Hepatocyte (in vitro differentiated cells): ENCODE results near the gene PAGE2B.

ENCODE experiments used
- CTCF ChIP-seq: fragments of 200-600 bp; sonication (generic); IDR thresholded peaks from 2 replicates; pipeline ENCODE4 v1.5.1; 2016; ENCODE audit warnings: antibody characterized with exemption, mild to moderate bottlenecking; ENCODE audit not compliant: poor library complexity
- EZH2 ChIP-seq: fragments of 200-600 bp; sonication (generic); IDR thresholded peaks from 2 replicates; pipeline ENCODE4 v1.6.1; 2016; ENCODE audit warnings: antibody characterized with exemption, mild to moderate bottlenecking, borderline replicate concordance

- TF ChIP-seq CTCF: no peak
- TF ChIP-seq EZH2: no peak
Observed at GRCh38 chrX:55026143-55026542, 48.7 kb upstream of the PAGE2B start.
